HFF-Myc (cell line): ENCODE measurements around the gene MBOAT2.

Experiments used
- DNase-seq: peaks from one replicate; pipeline ENCODE4 v3.0.0-alpha.2; 2011; ENCODE audit warnings: low read depth; ENCODE audit errors: extremely low read depth
- H3K4me3 ChIP-seq: replicated peaks from 2 replicates; pipeline ENCODE4 v1.5.1; 2011; ENCODE audit warnings: low read depth, mild to moderate bottlenecking, control low read depth, low read length
- CTCF ChIP-seq: IDR thresholded peaks from 2 replicates; pipeline ENCODE4 v1.5.1; 2012; ENCODE audit warnings: mild to moderate bottlenecking, low read depth, low read length, control low read depth; ENCODE audit errors: missing control alignments

MBOAT2 gene

DNA sequence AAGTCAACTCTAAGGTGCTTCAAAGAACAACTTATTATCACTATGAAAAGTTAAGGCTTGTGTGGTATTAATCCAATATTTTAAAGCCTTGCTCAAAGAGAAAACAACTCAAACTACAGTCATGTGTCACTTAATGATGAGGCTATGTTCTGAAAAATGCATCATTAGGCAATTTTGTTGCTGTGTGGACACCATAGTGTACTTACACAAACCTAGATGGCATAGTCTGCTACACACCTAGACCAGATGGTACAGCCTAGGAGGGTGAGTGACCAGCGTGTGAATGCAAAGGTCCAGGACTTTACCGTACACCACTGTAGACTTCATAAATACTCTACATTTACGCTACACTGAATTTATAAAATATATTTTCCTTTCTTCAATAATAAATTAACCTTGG is 3.0 kb downstream of the MBOAT2 start:
- TF ChIP-seq CTCF, result no peak
- no peak overlapping the region for H3K4me3 ChIP-seq
- no peak for DNase-seq

DNA sequence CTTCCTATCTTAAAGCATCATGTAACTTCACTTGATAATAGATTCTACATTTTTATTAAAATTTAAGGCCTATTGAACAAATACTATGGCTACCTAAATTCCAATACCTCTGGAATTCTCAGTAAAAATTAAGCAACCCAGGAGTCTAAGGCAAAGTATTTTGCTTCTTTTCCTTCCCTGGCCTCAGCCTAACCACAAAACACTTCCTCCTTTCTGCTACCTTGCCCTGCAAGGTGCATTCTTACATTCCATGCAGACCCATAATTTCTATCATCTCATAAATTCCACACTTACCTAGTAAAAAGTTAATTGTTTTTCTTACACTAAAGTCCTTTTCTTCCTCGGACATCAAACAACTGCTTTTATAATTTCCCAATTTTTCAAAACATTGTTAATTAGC is 3.7 kb downstream of the MBOAT2 start:
- no peak for TF ChIP-seq CTCF
- no peak overlapping the region for H3K4me3 ChIP-seq
- DNase-seq, result no peak

GRCh38 chr2:8999102-8999446 is 4.4 kb downstream of the MBOAT2 start:
- no peak for TF ChIP-seq CTCF
- DNase-seq, result no peak
- H3K4me3 ChIP-seq, result no peak overlapping the region

- no peak for TF ChIP-seq CTCF
- DNase-seq, result no peak
- H3K4me3 ChIP-seq, result no peak overlapping the region
Observed at GRCh38 chr2:8998418-8999101, 4.9 kb downstream of the MBOAT2 start.

GRCh38 chr2:8997631-8998030 is 5.9 kb downstream of the MBOAT2 start:
- DNase-seq, result no peak
- TF ChIP-seq CTCF, result no peak
- H3K4me3 ChIP-seq, result no peak overlapping the region

DNA sequence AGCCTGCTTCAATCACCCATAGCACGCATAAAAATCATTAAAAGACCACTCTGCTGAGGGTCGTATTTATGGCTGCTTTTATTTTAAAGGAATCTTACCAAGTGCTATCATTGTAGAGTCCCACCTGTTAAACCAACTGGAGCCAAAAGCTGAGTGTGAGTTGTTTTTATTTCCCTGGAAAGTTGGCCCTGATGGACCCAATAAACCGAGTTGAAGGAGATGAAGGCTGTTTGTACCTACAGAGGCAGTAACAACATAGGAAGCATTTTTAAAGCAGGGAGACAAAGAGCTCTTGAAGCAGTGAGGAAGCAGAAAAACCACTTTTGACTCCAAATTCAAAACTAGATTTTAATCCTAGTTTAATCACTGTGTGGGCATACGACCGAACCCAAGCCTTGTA is 6.4 kb downstream of the MBOAT2 start:
- DNase-seq, result no peak
- no peak for TF ChIP-seq CTCF
- H3K4me3 ChIP-seq, result no peak overlapping the region

GRCh38 chr2:8996006-8996405 is 7.5 kb downstream of the MBOAT2 start:
- H3K4me3 ChIP-seq, result no peak overlapping the region
- DNase-seq, result no peak

More at GRCh38 chr2:8996006-8996405, 7.5 kb downstream of the MBOAT2 start:
- TF ChIP-seq CTCF, result no peak
